Measurements from ENCODE around the gene ZGPAT. TPM values are rescaled to one million over a fixed set of nuclear protein-coding genes. Genes with fewer than 3 reads are reported as not detected.

ZGPAT gene
- total RNA-seq, 4 donors from 2014 or later, result 13.9 to 20.0 (median 16.6) TPM

GRCh38 chr20:63687419-63688178 is 20.2 kb upstream of the ZGPAT start:
- TF ChIP-seq, protein P1, sequence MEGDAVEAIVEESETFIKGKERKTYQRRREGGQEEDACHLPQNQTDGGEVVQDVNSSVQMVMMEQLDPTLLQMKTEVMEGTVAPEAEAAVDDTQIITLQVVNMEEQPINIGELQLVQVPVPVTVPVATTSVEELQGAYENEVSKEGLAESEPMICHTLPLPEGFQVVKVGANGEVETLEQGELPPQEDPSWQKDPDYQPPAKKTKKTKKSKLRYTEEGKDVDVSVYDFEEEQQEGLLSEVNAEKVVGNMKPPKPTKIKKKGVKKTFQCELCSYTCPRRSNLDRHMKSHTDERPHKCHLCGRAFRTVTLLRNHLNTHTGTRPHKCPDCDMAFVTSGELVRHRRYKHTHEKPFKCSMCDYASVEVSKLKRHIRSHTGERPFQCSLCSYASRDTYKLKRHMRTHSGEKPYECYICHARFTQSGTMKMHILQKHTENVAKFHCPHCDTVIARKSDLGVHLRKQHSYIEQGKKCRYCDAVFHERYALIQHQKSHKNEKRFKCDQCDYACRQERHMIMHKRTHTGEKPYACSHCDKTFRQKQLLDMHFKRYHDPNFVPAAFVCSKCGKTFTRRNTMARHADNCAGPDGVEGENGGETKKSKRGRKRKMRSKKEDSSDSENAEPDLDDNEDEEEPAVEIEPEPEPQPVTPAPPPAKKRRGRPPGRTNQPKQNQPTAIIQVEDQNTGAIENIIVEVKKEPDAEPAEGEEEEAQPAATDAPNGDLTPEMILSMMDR (IDR thresholded peaks at IDR 0.05; ENCODE audit: low read depth), result no peak

GRCh38 chr20:63688228-63689045 is 19.4 kb upstream of the ZGPAT start:
- TF ChIP-seq, protein P1 (IDR thresholded peaks at IDR 0.05; ENCODE audit: low read depth), result no peak

GRCh38 chr20:63689046-63690002 is 18.5 kb upstream of the ZGPAT start:
- TF ChIP-seq, protein P1 (IDR thresholded peaks at IDR 0.05; ENCODE audit: low read depth), result no peak

GRCh38 chr20:63690003-63690897 is 17.6 kb upstream of the ZGPAT start:
- TF ChIP-seq, protein P1 (IDR thresholded peaks at IDR 0.05; ENCODE audit: low read depth), result no peak

DNA sequence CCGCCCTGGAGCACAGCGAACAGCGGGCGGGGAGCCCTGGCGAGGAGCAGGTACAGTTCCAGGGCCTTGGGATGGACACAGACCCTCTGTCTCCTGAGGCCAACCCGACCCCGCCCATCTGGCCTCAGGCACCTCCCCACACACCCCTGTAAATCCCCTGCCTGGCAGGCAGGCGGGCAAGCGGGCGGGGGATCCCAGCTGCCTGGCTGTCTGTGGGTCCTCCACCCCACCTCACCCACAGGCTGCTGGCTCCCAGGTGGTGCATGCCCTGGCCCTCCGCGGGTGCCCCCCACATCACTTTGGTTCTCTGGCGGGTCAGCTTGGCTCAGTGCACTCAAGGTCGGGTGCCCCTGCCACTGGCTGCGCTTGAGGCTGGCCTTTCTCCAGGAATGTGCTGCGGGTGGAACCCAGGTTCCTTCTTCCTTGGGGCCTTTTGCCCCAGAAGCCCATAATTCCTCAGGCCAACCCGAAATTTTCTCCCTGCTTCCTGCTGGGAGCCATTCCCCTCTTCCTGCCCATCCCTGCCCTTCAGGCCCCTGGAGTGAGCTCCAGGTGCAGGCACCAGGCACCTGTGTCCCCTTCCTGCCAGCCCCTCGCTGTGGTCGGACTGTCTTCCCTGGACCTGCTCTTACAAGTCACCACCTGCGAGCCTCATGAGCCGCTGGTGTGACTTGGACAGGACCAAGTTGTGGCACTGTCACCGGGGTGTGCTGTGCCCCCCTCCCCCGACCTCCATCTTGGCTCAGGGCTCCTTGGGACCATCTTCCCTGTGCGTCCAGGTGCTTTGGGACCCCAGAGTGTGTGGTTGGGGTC is 16.7 kb upstream of the ZGPAT start:
- TF ChIP-seq, protein P1 (IDR thresholded peaks at IDR 0.05; ENCODE audit: low read depth), result no peak
